Measurements from ENCODE around the gene FKBP2.

The FKBP2 gene

DNA sequence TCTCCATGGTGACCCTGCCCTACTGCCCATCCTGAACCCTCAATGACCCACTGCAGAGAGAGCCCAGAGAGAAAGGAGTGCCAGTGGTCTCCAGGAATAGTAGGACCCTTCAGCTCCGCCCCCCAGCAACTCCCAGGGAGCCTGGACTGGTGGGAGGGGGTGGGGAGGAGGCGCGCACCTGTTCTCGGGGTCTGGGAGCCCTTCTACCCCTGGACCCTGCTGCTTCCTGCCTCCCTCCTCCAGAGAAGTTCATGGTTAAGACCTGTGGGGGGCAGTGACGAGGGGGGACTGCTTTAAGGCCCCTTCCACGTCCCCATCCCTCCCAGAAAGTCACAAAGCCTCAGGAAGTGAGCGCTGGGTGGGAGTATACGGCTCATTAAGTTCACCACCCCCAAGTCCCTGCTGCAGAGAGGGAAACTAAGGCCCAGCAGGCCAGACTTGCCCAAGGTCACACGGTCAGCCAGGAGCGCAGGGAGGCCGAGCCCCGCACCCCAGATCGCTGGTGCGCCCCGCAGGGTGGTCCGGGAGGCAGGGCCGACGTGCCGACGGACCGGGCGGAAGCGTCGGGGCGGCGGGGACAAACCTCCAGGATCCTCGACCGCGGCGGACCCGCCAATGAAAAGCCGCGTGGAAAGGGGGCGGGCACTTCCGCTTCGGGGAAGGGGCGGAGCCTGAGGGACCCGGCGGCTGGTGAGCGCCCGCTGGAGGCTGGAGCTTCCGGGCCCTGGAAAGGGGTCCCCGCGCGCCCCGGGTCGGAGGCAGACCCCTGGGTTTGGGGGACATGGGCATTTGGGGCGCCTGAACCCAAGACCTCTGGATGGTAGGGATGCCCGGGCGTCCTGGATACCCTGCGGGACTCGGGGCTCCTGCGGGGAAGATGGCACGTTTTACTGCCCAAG is 15.0 kb upstream of the FKBP2 start, which contains the start of the genes NUDT22 and TRPT1:
Gene NUDT22 (plus strand): TSS at position 667 of the 899 bp plus-strand sequence. CDS start 379 bp downstream, outside the sequence.
Gene TRPT1 (minus strand): TSS at position 579 of the 899 bp plus-strand sequence. CDS start 326 bp downstream, at position 253.
- DNase-seq (ENCODE audit: low read depth in 1 of 2, low spot score in 1 of 2), result peak; percentile 85 to 92
- peak within 1 kb of the TSS; percentile 78 for H3K27ac ChIP-seq (replicated peaks)
- TF ChIP-seq CTCF (IDR thresholded peaks at IDR 0.05; ENCODE audit: insufficient read depth, low read length) (peak; percentile 19), SPI1 (IDR thresholded peaks at IDR 0.05; ENCODE audit: borderline replicate concordance, low read depth) (peak; percentile 91), GABPA (IDR thresholded peaks at IDR 0.05; ENCODE audit: low read depth) (peak; percentile 77), POLR2AphosphoS5 (IDR thresholded peaks at IDR 0.05; ENCODE audit: low read depth) (peak; percentile 58; the same call in 1 of the 2 replicates)
- TF ChIP-seq, protein P1, sequence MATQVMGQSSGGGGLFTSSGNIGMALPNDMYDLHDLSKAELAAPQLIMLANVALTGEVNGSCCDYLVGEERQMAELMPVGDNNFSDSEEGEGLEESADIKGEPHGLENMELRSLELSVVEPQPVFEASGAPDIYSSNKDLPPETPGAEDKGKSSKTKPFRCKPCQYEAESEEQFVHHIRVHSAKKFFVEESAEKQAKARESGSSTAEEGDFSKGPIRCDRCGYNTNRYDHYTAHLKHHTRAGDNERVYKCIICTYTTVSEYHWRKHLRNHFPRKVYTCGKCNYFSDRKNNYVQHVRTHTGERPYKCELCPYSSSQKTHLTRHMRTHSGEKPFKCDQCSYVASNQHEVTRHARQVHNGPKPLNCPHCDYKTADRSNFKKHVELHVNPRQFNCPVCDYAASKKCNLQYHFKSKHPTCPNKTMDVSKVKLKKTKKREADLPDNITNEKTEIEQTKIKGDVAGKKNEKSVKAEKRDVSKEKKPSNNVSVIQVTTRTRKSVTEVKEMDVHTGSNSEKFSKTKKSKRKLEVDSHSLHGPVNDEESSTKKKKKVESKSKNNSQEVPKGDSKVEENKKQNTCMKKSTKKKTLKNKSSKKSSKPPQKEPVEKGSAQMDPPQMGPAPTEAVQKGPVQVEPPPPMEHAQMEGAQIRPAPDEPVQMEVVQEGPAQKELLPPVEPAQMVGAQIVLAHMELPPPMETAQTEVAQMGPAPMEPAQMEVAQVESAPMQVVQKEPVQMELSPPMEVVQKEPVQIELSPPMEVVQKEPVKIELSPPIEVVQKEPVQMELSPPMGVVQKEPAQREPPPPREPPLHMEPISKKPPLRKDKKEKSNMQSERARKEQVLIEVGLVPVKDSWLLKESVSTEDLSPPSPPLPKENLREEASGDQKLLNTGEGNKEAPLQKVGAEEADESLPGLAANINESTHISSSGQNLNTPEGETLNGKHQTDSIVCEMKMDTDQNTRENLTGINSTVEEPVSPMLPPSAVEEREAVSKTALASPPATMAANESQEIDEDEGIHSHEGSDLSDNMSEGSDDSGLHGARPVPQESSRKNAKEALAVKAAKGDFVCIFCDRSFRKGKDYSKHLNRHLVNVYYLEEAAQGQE (IDR thresholded peaks at IDR 0.05; ENCODE audit: insufficient replicate concordance, low read depth), result no peak
- H3K4me3 ChIP-seq (replicated peaks; ENCODE audit: insufficient read depth, low read length), result peak within 1 kb of the TSS; percentile 71
- H3K27me3 ChIP-seq (ENCODE audit: insufficient read depth, poor library complexity, severe bottlenecking), result no peaks in the 10 kb centered on the region

- TF ChIP-seq, protein P1 (IDR thresholded peaks at IDR 0.05; ENCODE audit: insufficient replicate concordance, low read depth), result no peak
- TF ChIP-seq POLR2AphosphoS5 (IDR thresholded peaks at IDR 0.05; ENCODE audit: low read depth) (no peak), GABPA (IDR thresholded peaks at IDR 0.05; ENCODE audit: low read depth) (no peak), SPI1 (IDR thresholded peaks at IDR 0.05; ENCODE audit: borderline replicate concordance, low read depth) (no peak), CTCF (IDR thresholded peaks at IDR 0.05; ENCODE audit: insufficient read depth, low read length) (no peak)
- Histone ChIP-seq H3K27ac (replicated peaks) (peak overlapping the region; percentile 78), H3K27me3 (ENCODE audit: insufficient read depth, poor library complexity, severe bottlenecking) (no peaks in the 10 kb centered on the region), H3K4me3 (replicated peaks; ENCODE audit: insufficient read depth, low read length) (peak overlapping the region; percentile 71)
- peak; percentile 78 to 80 for DNase-seq (ENCODE audit: low read depth in 1 of 2, low spot score in 1 of 2)
These were observed 14.3 kb upstream of the FKBP2 start for GRCh38 chr11:64226507-64227051.

DNA sequence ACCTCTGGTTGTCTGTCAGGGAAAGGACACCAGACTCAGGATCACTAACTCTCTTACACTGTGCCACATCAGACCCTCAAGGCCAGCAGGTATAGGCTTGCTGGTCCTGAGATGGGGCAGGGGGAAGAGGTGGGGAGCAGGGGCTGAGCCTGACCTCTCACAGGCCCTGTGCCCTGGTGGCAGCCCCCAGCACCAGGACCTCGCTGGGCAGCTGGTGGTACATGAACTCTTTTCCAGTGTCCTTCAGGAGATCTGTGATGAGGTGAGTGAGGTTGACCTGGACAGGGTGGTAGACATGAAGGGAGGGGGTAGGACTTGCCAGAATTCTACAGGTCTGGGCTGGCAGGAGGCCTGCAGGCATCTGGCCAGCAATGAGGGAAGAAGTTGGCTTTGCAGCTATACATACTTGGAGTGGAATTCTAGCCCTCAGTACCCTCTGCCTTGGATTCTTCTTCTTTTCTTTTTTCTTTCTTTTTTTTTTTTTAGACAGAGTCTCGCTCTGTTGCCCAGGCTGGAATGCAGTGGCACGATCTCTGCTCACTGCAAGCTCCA is 13.4 kb upstream of the FKBP2 start:
- Histone ChIP-seq H3K27me3 (ENCODE audit: insufficient read depth, poor library complexity, severe bottlenecking) (no peaks in the 10 kb centered on the region), H3K27ac (replicated peaks) (no peak overlapping the region), H3K4me3 (replicated peaks; ENCODE audit: insufficient read depth, low read length) (peak overlapping the region; percentile 71)
- DNase-seq (ENCODE audit: low read depth in 1 of 2, low spot score in 1 of 2), result no peak
- TF ChIP-seq SPI1 (IDR thresholded peaks at IDR 0.05; ENCODE audit: borderline replicate concordance, low read depth) (no peak), GABPA (IDR thresholded peaks at IDR 0.05; ENCODE audit: low read depth) (no peak), CTCF (IDR thresholded peaks at IDR 0.05; ENCODE audit: insufficient read depth, low read length) (no peak), POLR2AphosphoS5 (IDR thresholded peaks at IDR 0.05; ENCODE audit: low read depth) (no peak)
- TF ChIP-seq, protein P1 (IDR thresholded peaks at IDR 0.05; ENCODE audit: insufficient replicate concordance, low read depth), result no peak
